HG03159 (cell line): ENCODE results near the gene HOXD1.
A peak's percentile ranks its signal among the peaks of the same experiment; 100 is the strongest.

Experiments used
- ATAC-seq: cut with Tn5 transposase; IDR thresholded peaks from one replicate; pipeline ENCODE4 v1.9.1; 2021; ENCODE audit warnings: mild to moderate bottlenecking, moderate library complexity; ENCODE audit not compliant: unreplicated experiment

Gene HOXD1

DNA sequence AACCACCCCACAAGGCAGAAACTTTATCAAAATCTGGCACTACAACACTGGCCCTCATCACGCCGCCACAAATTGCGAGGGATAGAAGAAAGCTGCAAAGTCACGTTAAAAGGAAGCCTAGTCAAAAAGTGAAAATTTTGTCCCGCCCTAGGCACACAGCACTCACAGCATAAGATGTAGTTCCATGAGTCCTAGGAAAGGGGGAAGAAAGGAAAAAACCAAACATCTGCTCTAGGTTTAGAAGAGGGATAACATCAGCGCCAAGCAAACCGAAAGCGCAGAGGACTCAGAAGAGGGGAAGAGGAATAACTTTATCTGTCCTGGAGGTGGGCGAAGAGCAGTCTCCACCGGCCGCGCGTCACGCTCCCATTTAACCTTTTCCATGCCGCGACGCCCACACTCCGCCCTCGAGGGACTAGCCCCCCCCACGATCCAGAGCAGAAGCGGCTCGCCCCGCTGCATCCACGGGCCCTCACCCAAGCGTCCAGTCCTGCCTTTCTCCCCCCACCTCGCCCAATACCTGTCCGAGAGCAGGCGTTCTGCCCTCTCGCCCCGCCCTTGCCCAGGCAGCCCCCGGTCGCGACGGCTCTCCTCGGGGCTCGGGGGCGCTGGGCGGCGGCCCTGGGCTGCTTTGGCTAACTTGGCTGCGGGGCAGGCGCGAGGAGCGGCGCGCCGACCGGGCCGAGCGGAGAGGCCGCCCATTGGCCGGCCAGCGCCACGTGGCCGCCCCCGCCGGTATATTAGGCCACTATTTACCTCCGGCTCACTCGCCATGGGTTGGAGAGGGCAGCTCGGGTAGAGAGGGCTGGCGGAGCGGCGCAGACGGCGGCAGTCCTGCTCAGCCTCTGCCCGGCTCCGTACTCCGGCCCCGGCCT lies at the start of gene HOXD1:
Gene HOXD1 (plus strand): TSS at position 770 of the 875 bp plus-strand sequence. CDS start 134 bp downstream, outside the sequence.
- no peak for ATAC-seq

DNA sequence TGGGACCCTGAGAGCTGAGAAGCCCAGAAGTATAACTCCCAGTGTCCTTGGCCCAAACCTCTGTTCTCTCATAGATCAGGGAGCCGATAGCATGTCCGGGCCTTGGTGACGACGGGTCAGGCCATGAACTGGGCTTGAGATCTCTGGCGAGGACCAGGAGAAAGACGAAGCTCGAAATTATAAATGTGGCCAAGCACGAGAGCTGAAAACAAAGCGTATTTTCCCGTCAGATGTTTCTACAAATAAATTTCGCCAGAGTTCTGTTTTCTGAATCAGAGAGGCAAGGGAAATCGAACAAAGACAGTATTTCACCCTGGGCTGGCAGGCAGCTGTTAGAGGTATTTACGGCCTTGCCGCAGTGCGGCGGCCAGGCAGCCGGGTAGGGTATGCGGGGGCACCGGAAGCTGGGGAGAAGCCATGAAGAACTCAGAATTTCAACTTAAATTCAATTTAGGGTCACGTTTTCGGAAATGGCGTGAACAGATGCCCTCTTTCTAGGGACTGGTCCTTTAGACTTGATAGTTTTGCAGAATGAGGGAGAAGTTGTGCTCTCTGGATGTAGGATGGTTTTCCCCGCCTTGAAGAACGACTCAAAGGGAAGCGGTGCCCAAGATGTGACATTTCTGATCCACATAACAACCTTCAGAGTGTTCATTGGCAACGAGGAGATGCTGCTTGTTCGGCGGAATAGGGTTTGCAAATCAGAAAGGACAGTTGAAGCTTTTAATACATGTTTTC lies 49.4 kb upstream of the HOXD1 start:
- no peak for ATAC-seq

DNA sequence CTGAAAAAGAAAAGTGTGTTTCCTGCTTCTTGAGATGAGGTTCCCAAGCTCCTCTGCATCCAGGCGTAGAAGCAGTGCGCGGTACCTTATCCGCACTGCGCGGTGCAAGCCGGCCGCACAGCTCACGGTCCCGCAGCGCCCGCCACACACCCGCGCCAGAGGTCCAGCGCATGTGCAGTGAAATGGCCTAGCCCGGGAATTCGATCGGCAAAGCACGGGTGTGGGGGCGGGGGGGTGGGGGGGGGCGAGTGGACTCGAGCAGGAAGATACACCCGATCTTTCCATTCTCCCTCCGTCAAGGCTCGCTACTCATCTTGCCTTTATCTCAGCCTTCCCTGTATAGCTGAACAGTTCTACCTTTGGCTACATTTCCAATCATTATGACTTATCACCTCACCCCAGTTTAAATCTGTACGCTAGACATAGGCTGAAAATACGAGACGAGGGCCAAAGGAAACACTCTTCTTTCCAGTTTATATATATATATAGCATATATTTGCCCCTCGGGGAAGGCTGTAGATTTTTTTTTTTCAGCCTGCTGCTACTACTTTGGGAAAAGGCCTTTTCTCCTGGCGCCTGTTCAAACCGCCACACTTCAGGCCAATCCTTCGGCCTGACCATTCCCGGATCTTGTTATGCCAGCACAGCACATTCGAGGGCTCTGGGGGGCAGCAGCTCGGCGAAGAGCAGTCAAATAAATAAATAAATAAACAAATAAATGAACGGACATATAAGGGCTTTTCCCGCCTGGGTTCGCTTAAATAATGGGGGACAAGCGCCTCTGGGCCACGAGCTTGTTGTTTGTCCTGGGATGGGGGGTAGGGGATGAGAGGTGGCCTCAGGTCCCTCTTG lies 48.6 kb upstream of the HOXD1 start:
- no peak for ATAC-seq

DNA sequence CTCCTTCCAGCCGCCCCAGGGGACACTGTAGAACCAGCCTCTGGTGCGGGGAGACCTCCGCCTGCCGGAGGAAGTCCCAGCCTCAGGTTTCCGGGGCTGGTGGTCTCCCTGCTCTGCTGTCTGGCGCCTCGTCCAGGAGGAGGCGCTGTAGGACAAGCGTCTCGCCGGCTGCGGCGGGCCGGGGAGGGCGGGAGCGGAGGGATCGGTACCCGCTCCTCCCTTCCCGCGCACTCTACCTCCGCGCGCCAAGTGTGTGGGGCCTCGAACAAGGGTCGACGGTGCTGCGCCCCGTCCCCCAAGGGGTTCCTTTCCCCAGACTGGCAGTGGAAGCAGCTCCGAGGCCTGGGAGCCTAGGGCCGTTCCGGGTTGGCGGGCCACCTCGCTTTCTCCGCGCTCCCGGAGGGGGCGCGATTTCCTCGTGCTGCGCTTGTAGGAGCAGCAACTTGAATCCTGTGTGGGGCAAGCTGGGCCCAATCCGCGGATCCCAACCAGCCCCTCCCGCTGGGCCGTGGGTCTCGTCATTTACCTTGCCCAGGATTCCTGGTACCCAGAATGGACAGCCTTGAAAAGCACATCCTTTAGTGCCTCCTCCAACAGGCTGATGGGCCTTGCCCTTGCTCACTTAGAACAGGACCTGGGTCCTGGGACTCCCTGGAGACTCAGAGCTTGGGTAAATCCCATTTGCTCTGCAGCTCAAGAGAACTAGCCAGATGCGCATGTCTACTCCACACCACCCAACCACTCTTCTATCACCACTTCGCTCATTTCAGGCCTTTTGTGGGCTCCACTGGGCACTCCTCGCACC lies 47.8 kb upstream of the HOXD1 start:
- peak; percentile 92 for ATAC-seq

DNA sequence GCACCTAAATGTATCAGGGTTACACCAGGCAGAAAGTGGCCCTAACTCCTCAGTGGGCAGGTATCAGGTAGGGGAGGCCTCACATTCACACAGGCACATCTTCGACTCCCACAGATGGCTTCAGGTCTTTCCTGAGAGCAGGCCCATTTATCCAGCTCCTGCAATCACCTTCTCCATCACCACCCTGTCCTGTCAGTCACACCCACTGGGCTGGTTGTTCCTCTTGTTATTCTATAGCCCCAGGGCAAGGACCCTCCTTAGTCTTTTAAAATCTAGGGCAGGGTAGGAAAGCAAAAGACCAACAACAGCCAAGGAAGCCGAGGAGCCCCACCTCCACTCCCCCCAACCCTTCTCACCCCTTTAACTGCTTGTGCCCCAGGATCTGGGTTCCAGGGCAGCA lies 46.2 kb upstream of the HOXD1 start:
- ATAC-seq: no peak

DNA sequence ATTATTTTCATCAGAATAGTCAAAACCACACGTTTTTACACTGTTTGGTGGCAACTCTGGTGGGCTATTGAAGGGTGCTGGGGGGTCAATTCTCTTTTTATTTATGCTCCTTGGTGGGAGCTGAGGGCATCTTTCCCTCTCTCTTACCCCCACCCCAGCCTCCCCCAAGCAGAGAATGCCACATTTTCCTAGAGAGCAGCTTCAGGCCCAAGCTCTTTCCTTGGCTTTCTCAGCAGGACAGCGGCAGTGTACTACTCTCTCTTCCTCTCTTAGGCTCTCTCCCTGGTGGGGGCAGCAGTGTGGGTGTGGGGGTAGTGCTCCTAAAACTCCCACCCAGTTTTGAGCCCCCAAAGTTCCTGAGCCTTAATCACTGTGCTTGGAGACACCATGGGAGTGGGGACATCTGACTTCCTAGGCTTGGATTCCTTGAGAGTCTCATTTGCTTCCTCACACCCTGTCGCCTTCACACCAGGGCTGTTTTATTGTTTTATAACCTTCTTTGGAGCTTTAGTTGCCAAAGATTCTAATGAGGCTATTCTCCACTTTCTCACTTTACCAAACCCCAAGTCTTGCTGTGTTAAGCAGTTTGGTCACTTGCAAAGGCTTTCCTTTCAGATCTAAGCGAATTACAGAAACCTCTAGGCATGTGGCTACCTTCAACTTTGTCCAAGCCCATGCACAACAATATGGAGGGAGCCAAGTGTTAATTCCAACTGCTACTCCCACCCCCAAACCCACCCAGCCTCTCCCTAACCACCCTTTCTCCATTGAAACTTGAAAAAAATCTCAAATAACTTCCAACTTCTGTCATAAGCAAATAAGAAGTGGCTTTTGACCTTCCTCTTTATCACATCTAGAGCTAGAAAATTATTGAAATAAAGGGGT lies 43.1 kb upstream of the HOXD1 start:
- ATAC-seq: no peak

DNA sequence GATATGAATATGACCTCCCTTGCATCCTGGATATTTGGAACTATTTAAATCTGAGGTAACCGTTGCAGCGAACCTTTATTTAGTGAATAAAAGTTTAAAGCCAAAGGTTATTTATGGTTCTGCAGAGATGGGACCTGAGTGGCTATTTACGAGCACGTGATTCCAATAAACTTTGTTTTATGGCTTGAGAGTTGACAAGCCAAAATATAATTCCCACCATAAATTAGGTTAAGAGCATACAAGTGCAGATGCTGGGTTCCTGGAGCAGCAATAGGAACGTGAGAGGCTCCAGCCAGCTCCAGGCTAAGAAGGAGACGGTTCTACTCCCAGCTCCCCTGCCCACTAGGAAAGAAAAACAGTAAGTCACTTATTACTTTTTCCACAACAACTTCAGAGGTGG lies 42.4 kb upstream of the HOXD1 start:
- ATAC-seq: no peak

DNA sequence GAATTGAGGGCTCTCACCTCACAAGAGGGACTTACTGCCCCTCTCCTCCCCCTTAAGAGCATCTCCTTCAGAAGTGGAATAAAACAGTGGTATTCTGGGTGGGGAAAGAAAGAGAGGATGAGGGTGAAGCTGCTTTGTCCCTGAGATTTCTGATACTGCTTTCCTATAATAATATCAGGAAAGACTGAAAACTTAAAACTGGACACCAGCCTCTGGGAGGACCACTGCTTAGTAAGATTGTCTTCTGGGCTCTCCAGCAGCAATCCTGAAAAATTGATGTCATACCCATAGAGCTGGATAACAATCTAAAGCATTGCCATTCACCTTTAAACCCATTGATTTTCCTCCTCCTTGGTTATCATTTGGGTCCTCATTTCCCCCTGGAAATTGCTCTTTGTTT lies 41.8 kb upstream of the HOXD1 start:
- no peak for ATAC-seq

DNA sequence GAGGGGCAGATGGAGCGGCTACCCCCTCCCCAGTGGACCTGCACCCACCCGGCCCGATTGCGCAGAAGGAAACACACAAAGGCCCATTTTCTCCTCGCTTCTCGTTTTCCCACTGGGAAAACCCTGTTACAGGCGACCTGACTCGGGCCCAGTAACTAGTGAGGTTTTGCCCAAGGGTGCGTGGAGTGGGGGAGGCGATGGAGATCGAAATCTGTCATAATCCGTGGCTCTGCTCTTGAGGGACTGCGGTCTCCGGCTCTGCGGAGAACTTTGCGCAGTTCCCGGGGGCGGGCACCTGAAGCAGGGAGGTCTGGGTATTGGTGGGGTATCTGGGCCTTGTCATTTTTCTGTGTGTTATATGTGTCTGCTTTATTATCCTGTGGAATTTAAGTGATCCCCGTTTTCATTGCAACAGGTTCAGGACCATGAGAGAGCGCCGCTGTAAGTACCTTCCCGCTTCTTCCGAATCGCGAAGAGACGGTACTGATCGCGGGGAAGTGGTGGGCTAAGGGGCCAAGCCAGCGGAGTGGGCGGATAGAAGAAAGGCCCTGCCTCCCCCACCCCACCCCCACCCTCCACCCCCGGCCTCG lies 41.2 kb upstream of the HOXD1 start:
- ATAC-seq: no peak

DNA sequence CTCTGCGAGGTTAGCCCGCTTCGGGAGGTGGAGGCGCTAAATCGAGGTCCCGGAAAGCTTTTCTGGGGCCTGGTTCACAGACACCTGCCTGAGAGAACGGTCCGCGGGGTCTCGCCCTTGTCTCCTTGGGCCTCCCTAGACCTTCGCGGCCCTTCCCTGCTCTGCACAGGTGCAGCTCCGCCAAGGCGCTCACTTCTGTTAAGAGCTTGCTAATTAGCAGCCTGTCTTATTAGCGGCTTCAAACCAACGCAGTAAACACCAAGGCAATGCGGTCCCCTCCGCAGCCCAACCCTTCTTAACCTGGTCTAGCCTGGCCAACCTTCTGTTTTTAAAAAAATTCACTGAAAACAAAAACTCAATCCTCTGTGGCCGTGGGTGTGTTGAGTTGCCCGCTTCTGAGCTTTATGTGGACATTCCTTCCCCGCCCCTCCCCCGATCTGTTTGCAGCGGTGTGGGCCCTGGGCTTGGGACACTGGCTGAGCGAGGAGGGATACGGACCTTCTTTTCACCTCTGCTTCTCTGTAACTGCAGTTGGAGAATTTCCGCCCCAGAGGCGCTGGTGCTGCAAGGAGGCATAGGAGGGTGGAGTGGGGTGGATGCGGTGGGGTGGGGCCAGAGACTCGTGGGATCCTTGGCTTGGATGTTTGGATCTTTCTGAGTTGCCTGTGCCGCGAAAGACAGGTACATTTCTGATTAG lies 40.5 kb upstream of the HOXD1 start:
- ATAC-seq: no peak

DNA sequence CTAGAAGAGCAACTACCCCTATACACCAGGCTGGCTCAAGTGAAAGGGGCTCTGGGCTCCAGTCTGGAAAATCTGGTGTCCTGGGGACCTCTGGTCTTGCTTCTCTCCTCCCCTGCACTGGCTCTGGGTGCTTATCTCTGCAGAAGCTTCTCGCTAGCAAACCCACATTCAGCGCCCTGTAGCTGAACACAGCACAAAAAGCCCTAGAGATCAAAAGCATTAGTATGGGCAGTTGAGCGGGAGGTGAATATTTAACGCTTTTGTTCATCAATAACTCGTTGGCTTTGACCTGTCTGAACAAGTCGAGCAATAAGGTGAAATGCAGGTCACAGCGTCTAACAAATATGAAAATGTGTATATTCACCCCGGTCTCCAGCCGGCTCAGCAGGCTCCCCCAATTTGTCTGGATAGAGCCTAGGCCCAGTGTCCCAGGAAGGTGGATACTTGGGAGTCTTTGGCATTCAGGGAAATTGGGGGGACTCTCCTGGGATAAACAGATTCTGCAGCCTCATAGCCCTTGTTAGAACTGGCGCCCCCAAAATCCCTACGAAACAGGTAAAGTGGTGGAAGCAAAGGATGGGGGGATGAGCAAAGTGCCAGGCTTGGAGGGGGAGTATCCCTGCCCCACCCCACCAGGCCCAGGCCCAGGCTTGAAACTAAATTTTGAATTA lies 39.6 kb upstream of the HOXD1 start:
- ATAC-seq: no peak

DNA sequence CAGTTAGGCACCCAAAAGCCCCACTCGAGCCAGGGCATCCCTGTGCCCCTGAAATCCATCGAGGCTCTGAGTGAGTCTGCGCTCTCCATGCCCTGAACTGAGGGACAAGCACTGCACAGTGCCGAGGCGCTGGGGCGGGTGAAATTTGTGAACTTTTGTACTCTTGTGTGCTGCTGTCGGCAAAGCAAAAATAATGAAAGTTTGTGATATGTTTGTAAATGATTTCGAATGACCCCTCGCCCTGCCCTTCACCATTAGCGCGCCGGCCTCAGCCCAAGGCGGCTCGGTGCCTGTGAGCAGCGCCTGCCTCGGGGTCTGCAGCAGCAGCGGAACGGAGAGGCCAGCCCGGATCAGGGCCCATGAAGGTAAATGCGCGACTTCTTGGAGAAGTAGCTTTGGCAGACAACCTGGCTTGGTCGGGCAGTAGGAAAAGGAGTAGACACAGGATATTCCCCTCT lies 39.0 kb upstream of the HOXD1 start:
- no peak for ATAC-seq

DNA sequence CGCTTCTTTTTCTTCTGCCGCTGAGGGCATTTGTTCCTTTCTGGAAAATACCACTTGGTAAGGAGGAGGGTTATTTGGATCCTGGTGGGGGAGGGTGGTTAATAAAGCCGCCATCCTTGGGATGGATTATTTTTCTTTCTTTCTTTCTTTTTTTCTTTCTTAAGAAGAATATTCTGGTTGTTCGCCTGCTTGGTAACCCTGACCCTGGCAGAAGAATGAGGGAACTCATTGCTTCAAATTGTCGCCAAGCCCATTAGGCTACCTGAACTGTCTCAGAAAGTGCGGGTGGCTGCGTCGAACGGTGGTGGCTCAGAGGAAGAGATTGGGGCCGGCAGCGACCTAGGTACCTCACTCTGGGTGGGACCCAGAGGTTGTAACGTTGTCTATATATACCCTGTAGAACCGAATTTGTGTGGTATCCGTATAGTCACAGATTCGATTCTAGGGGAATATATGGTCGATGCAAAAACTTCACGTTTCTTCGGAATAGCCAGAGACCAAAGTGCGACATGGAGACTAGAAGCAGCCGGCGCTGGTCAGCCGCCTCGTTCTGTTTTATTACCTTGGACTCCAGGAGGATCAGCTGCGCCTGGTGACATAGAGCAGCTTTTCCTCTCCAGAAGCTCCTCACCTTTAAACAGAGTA lies 38.4 kb upstream of the HOXD1 start:
- no peak for ATAC-seq

DNA sequence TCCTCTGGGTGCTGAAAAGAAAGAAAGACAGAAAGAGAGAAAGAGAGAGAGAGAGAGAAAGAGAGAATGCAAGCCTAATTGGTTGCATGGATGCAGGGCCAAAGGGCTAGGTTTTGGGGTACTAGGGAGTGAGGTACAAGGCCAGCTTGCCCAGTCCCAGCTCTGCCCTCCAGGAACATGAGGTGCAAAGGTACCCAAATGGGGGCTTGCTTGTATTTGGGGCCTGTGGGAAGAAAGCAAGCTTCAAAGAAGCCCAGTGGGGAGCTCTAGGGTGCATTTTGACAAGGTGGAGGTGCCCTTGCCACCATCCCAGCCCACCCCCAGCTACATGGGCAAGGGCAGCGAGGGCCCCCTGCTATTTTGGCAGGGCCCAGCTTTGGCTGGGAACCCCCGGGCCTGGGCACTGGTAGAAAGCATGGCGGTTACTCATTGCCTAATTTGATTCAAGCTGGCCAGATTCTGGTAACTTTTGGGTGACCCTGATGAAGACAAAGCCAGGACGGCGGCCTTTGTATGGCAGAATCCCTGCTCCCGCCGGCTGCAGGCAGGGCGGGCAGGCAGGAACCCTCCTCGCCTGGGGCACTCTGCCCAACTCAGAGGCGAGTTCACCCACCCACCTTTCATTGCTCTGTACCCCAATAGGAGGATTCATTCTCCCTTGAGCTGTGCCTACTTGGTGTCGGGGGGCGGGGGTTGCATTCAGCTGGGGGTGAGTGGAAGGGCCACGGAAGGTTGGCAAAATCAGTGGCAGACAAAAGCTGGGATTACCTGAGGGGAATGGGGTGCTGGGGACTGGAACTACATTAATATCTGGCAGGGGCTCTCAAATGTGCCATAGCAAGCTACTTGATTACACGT lies 37.7 kb upstream of the HOXD1 start:
- ATAC-seq: no peak

DNA sequence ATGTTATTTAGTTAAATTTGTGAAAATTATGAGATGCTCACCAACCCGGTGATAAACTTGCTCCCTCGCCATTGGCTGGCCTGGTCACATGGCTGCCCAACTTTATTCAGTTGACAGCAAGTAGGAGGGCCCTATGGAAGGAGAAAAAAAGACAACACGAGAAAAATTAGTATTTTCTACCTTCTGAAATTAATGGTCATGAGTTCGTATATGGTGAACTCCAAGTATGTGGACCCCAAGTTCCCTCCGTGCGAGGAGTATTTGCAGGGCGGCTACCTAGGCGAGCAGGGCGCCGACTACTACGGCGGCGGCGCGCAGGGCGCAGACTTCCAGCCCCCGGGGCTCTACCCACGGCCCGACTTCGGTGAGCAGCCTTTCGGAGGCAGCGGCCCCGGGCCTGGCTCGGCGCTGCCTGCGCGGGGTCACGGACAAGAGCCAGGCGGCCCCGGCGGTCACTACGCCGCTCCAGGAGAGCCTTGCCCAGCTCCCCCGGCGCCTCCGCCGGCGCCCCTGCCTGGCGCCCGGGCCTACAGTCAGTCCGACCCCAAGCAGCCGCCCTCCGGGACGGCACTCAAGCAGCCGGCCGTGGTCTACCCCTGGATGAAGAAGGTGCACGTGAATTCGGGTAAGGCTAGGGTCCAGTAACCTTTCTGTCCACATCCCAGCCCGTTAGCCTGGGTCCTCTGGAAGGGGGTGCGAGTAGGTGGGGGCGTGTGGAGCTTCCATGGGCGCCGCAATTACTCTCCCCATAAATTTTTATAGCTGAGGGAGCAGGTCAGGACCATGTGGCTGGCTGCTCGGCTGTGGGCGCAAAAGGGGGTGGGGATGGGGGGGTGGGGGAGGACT lies 36.8 kb upstream of the HOXD1 start, which contains the start of gene HOXD4:
Gene HOXD4 (plus strand): TSS at position 109 of the 846 bp plus-strand sequence. CDS start 84 bp downstream, at position 193.
- ATAC-seq: no peak
